Neural cell (in vitro differentiated cells): ENCODE measurements around the gene GRIN3B. TPM values are rescaled to one million over a fixed set of nuclear protein-coding genes. Genes with fewer than 3 reads are reported as not detected.
"Not testable (repeated sequence)": the region's sequence is repeated elsewhere in the genome, so short reads cannot be mapped to it uniquely, and the experiment has no call there.

Experiments used
- H2AFZ ChIP-seq: fragments of 200-600, 300-800 bp; sonication (generic), shearing (Covaris generic); 2 replicates; pipeline ENCODE4 v1.6.0; 2014; ENCODE audit warnings: low read depth, mild to moderate bottlenecking, antibody characterized with exemption, low read length, moderate library complexity
- H3F3A ChIP-seq: fragments of 200-600 bp; shearing (Covaris generic); 2 replicates; pipeline ENCODE4 v1.6.1; 2016; ENCODE audit warnings: mild to moderate bottlenecking, moderate library complexity, mixed read lengths, antibody characterized with exemption, low read length; ENCODE audit not compliant: insufficient read depth, poor library complexity, severe bottlenecking
- H3K27ac ChIP-seq: fragments of 200-600, 300-800 bp; sonication (generic), shearing (Covaris generic); 2 replicates; pipeline ENCODE4 v1.5.1; 2014; ENCODE audit warnings: mild to moderate bottlenecking, low read length, moderate library complexity
- H3K27me3 ChIP-seq: fragments of 300-800, 200-600 bp; sonication (generic), shearing (Covaris generic); 2 replicates; pipeline ENCODE4 v1.6.0; 2014; ENCODE audit warnings: mild to moderate bottlenecking, low read depth, low read length, moderate library complexity; ENCODE audit not compliant: insufficient read depth
- H3K36me3 ChIP-seq: fragments of 300-800, 200-600 bp; sonication (generic), shearing (Covaris generic); 2 replicates; pipeline ENCODE4 v1.5.1; 2014; ENCODE audit warnings: mild to moderate bottlenecking, antibody characterized with exemption, low read length, moderate library complexity; ENCODE audit not compliant: insufficient read depth
- H3K4me2 ChIP-seq: fragments of 300-800, 200-600 bp; sonication (generic), shearing (Covaris generic); 2 replicates; pipeline ENCODE4 v1.6.0; 2014; ENCODE audit warnings: mild to moderate bottlenecking, low read length
- H3K4me3 ChIP-seq: fragments of 300-800, 200-600 bp; sonication (generic), shearing (Covaris generic); 2 replicates; pipeline ENCODE4 v1.5.1; 2014; ENCODE audit warnings: mild to moderate bottlenecking, low read length, moderate library complexity
- H3K79me2 ChIP-seq: fragments of 200-600 bp; shearing (Covaris generic); replicated peaks from 2 replicates; pipeline ENCODE4 v1.6.0; 2014; ENCODE audit warnings: mild to moderate bottlenecking, low read length, moderate library complexity; ENCODE audit not compliant: insufficient read depth
- H3K9ac ChIP-seq: fragments of 300-800, 200-600 bp; sonication (generic), shearing (Covaris generic); 2 replicates; pipeline ENCODE4 v1.6.1; 2016; ENCODE audit warnings: mild to moderate bottlenecking, low read length, mixed read lengths
- H3K9me2 ChIP-seq: fragments of 200-600 bp; shearing (Covaris generic); 2 replicates; pipeline ENCODE4 v1.6.1; 2016; ENCODE audit warnings: mild to moderate bottlenecking, low read length, mixed read lengths; ENCODE audit not compliant: insufficient read depth
- H3K9me3 ChIP-seq: fragments of 200-600, 300-800 bp; sonication (generic), shearing (Covaris generic); 2 replicates; pipeline ENCODE4 v1.6.1; 2016; ENCODE audit warnings: mild to moderate bottlenecking, mixed run types, low read length, moderate library complexity, mixed read lengths
- H4K20me1 ChIP-seq: fragments of 200-600 bp; shearing (Covaris generic); 2 replicates; pipeline ENCODE4 v1.6.1; 2016; ENCODE audit warnings: mild to moderate bottlenecking, mixed run types; ENCODE audit not compliant: insufficient read depth
- EP300 ChIP-seq: fragments of 450-650 bp; conservative IDR thresholded peaks from 2 replicates; pipeline ENCODE4 v1.6.1; 2014; ENCODE audit warnings: antibody characterized with exemption, mild to moderate bottlenecking, moderate library complexity; ENCODE audit not compliant: poor library complexity, severe bottlenecking
- EZH2 ChIP-seq: fragments of 200-600, 300-800 bp; shearing (Covaris generic), sonication (generic); IDR thresholded peaks from 2 replicates; pipeline ENCODE4 v1.6.1; 2014; ENCODE audit warnings: antibody characterized with exemption, low read length, borderline replicate concordance, mild to moderate bottlenecking; ENCODE audit not compliant: insufficient read depth, poor library complexity, severe bottlenecking
- MXI1 ChIP-seq: fragments of 450-650 bp; conservative IDR thresholded peaks from 2 replicates; pipeline ENCODE4 v1.6.1; 2014; ENCODE audit warnings: antibody characterized with exemption, mild to moderate bottlenecking; ENCODE audit not compliant: poor library complexity, severe bottlenecking
- POLR2AphosphoS5 ChIP-seq: IDR thresholded peaks from 2 replicates; pipeline ENCODE4 v1.6.1; 2012
- RAD21 ChIP-seq: fragments of 450-650 bp; conservative IDR thresholded peaks from 2 replicates; pipeline ENCODE4 v1.6.1; 2014; ENCODE audit warnings: antibody characterized with exemption, mild to moderate bottlenecking, moderate library complexity
- SMC3 ChIP-seq: fragments of 450-650 bp; conservative IDR thresholded peaks from 2 replicates; pipeline ENCODE4 v1.6.1; 2014; ENCODE audit warnings: antibody characterized with exemption, mild to moderate bottlenecking, moderate library complexity; ENCODE audit not compliant: poor library complexity
- polyA plus RNA-seq: library from polyadenylated mRNA; depleted of rRNA; stranded (reverse); fragments of >200 nt; gene quantifications from 2 replicates; pipeline ENCODE4 v1.2.3, GENCODE V29; 2014
- TF ChIP-seq, protein P1 (sequence below): IDR thresholded peaks from 2 replicates; pipeline ENCODE4 v1.6.1; 2012; ENCODE audit warnings: borderline replicate concordance
- TF ChIP-seq, protein P2 (sequence below): fragments of 450-650 bp; IDR thresholded peaks from 2 replicates; pipeline ENCODE4 v1.5.1; 2014; ENCODE audit warnings: antibody characterized with exemption, mild to moderate bottlenecking, moderate library complexity; ENCODE audit not compliant: poor library complexity, severe bottlenecking

The GRIN3B gene
- polyA plus RNA-seq, 1 donor from 2014 or later: 0.46 TPM

DNA sequence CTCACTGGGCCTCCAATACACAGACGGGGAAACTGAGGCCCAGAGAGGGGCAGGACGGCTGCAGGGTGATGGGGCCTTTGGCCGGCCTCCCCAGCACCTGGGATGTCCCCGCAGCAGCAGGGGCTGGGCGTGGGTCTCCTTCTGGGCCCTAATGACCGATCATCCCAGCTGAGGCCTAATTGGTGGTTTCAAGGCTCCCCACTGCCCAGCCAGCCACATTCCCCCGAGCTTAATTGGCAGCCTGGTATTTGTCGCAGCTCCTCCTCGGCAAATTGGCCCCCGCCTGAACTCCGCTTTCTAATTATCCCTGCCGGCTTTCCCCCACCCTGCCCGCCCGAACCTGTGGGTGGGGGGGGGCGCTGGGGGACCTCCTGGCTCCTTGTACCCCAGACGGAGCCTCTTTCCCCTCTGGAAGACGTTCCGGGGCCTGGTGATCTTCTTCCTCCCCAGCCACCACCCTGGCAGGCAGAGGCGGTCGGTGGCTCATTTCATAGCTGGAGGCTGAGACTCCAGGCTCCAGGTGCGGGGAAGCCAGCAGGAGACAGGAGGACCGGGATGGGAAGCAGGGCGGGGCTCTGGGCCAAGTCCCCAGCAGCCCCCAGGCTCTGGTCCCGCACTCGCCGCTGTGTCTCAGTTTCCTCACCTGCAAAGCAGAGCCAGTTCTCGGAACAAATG, 43.3 kb upstream of the GRIN3B start:
- Histone ChIP-seq H3F3A (no peaks in the 10 kb centered on the region), H3K27me3 (no peaks in the 10 kb centered on the region), H3K9me3 (no peaks in the 10 kb centered on the region), H3K9ac (no peak overlapping the region), H3K4me2 (no peak overlapping the region), H2AFZ (no peak overlapping the region), H3K4me3 (no peak overlapping the region), H4K20me1 (no peaks in the 10 kb centered on the region), H3K79me2 (no peaks in the 10 kb centered on the region), H3K36me3 (no peaks in the 10 kb centered on the region), H3K27ac (no peak overlapping the region), H3K9me2 (no peaks in the 10 kb centered on the region)
- TF ChIP-seq RAD21: no peak
- TF ChIP-seq SMC3: no peak
- TF ChIP-seq, protein P1, sequence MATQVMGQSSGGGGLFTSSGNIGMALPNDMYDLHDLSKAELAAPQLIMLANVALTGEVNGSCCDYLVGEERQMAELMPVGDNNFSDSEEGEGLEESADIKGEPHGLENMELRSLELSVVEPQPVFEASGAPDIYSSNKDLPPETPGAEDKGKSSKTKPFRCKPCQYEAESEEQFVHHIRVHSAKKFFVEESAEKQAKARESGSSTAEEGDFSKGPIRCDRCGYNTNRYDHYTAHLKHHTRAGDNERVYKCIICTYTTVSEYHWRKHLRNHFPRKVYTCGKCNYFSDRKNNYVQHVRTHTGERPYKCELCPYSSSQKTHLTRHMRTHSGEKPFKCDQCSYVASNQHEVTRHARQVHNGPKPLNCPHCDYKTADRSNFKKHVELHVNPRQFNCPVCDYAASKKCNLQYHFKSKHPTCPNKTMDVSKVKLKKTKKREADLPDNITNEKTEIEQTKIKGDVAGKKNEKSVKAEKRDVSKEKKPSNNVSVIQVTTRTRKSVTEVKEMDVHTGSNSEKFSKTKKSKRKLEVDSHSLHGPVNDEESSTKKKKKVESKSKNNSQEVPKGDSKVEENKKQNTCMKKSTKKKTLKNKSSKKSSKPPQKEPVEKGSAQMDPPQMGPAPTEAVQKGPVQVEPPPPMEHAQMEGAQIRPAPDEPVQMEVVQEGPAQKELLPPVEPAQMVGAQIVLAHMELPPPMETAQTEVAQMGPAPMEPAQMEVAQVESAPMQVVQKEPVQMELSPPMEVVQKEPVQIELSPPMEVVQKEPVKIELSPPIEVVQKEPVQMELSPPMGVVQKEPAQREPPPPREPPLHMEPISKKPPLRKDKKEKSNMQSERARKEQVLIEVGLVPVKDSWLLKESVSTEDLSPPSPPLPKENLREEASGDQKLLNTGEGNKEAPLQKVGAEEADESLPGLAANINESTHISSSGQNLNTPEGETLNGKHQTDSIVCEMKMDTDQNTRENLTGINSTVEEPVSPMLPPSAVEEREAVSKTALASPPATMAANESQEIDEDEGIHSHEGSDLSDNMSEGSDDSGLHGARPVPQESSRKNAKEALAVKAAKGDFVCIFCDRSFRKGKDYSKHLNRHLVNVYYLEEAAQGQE: no peak
- no peak for TF ChIP-seq POLR2AphosphoS5
- TF ChIP-seq MXI1: no peak
- no peak for TF ChIP-seq EZH2
- TF ChIP-seq, protein P2, sequence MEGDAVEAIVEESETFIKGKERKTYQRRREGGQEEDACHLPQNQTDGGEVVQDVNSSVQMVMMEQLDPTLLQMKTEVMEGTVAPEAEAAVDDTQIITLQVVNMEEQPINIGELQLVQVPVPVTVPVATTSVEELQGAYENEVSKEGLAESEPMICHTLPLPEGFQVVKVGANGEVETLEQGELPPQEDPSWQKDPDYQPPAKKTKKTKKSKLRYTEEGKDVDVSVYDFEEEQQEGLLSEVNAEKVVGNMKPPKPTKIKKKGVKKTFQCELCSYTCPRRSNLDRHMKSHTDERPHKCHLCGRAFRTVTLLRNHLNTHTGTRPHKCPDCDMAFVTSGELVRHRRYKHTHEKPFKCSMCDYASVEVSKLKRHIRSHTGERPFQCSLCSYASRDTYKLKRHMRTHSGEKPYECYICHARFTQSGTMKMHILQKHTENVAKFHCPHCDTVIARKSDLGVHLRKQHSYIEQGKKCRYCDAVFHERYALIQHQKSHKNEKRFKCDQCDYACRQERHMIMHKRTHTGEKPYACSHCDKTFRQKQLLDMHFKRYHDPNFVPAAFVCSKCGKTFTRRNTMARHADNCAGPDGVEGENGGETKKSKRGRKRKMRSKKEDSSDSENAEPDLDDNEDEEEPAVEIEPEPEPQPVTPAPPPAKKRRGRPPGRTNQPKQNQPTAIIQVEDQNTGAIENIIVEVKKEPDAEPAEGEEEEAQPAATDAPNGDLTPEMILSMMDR: no peak
- no peak for TF ChIP-seq EP300

DNA sequence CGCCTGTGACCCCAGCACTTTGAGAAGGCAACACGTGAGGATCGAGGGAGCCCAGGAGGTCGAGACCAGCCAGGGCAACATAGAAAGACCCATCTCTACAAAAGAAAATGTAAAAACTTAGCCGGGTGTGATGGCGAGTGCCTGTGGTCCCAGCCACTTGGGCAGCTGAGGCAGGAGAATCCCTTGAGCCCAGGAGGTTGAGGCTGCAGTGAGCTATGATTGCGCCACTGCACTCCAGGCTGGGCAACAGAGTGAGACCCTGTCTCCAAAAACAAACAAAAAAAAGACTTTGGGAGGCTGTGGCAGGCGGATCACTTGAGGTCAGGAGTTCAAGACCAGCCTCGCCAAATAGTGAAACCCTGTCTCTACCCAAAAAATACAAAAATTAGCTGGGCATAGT, 42.6 kb upstream of the GRIN3B start:
- not testable (repeated sequence) for H3F3A ChIP-seq, H4K20me1 ChIP-seq, H3K9me2 ChIP-seq, H3K36me3 ChIP-seq, H3K27me3 ChIP-seq, H3K9ac ChIP-seq, H3K79me2 ChIP-seq, H3K4me2 ChIP-seq, H3K27ac ChIP-seq, H3K9me3 ChIP-seq, H3K4me3 ChIP-seq, H2AFZ ChIP-seq
